Activated naive CD8-positive, alpha-beta T cell treated with anti-CD3 and anti-CD28 coated beads, Interleukin-2, amount 50 U/mL, for 24 hours (primary cell): Measurements from ENCODE around the gene EIF3M.
A peak's percentile ranks its signal among the peaks of the same experiment; 100 is the strongest.

Experiments
- ATAC-seq: fragments of 150-1000 bp; cut with Tn5 transposase; one replicate; pipeline ENCODE4 v1.10.0; 2021
- DNase-seq: peaks from one replicate; pipeline ENCODE4 v3.0.0; 2021
- H3K27ac Mint-ChIP-seq: one replicate; pipeline ENCODE4 v1.8.0; 2021; ENCODE audit warnings: mild to moderate bottlenecking, mixed read lengths
- H3K27me3 Mint-ChIP-seq: one replicate; pipeline ENCODE4 v1.8.0; 2021; ENCODE audit warnings: mixed read lengths
- H3K36me3 Mint-ChIP-seq: one replicate; pipeline ENCODE4 v1.8.0; 2021; ENCODE audit warnings: low read depth, mixed read lengths
- H3K4me1 Mint-ChIP-seq: one replicate; pipeline ENCODE4 v1.8.0; 2021; ENCODE audit warnings: mixed read lengths
- H3K4me3 Mint-ChIP-seq: one replicate; pipeline ENCODE4 v1.8.0; 2021; ENCODE audit warnings: mild to moderate bottlenecking, moderate library complexity, mixed read lengths
- H3K9me3 Mint-ChIP-seq: one replicate; pipeline ENCODE4 v1.8.0; 2021; ENCODE audit warnings: mixed read lengths

The EIF3M gene

GRCh38 chr11:32583459-32584271, at the start of gene EIF3M:
EIF3M (plus strand) TSS chr11:32583831; CDS start chr11:32583888, 57 bp downstream.
- H3K9me3 Mint-ChIP-seq, result no peaks in the 10 kb centered on the region
- ATAC-seq (peak; percentile 99), DNase-seq (peak; percentile 95)
- H3K4me1 Mint-ChIP-seq, result peaks cover 42% of the 10 kb centered on the region
- peak within 1 kb of the TSS; percentile 99 for H3K27ac Mint-ChIP-seq
- H3K27me3 Mint-ChIP-seq, result no peaks in the 10 kb centered on the region
- peak within 1 kb of the TSS; percentile 98 for H3K4me3 Mint-ChIP-seq
- H3K36me3 Mint-ChIP-seq, result peaks cover 39% of the 10 kb centered on the region

- Mint-ChIP-seq H3K4me1 (no peaks in the 10 kb centered on the region), H3K9me3 (peaks cover 5% of the 10 kb centered on the region), H3K36me3 (no peaks in the 10 kb centered on the region), H3K4me3 (no peak overlapping the region), H3K27me3 (peaks cover 8% of the 10 kb centered on the region), H3K27ac (no peak overlapping the region)
- DNase-seq, result no peak
- no peak for ATAC-seq
Observed at GRCh38 chr11:32538804-32539203, 44.8 kb upstream of the EIF3M start.

- Mint-ChIP-seq H3K9me3 (no peaks in the 10 kb centered on the region), H3K27ac (no peak overlapping the region), H3K4me3 (no peak overlapping the region), H3K27me3 (peaks cover 5% of the 10 kb centered on the region), H3K4me1 (no peaks in the 10 kb centered on the region), H3K36me3 (no peaks in the 10 kb centered on the region)
- DNase-seq (no peak), ATAC-seq (no peak)
Observed at GRCh38 chr11:32549611-32550187, 33.9 kb upstream of the EIF3M start.

DNA sequence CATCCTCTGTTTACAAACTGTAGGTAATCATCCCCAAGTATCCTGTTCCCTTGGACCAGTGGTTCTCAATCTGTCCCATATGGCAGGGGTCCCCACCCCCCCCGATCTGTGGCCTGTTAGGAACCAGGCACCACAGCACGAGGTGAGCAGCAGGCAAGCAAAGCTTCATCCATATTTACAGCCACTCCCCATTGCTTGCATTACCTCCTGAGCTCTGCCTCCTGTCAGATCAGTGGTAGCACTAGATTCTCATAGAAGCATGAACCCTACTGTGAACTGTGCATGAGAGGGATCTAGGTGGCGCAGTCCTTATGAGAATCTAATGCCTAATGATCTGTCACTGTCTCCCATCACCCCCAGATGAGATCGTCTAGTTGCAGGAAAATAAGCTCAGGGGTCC, 33.4 kb upstream of the EIF3M start:
- no peak for ATAC-seq
- Mint-ChIP-seq H3K9me3 (no peaks in the 10 kb centered on the region), H3K4me1 (no peaks in the 10 kb centered on the region), H3K27ac (no peak overlapping the region), H3K4me3 (no peak overlapping the region), H3K27me3 (peaks cover 5% of the 10 kb centered on the region), H3K36me3 (no peaks in the 10 kb centered on the region)
- no peak for DNase-seq

DNA sequence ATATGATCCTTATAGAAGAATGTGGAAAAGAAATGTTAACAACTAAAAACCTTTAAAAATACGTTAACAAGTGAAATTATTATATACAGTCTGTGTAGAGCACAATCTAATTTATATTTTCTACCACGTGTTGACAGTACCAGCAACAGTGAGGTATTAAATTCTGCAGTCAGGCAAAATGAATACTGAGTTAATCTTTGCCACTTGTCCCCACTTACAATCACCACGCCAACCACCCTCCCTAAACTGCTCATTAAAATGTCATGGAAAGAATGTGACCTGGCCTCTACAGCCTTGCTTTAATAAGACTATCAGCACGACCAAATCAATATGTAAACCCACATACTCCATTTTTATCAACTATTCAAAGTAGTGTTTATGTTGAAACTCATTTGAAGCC, 28.5 kb upstream of the EIF3M start:
- H3K27me3 Mint-ChIP-seq, result peaks cover 2% of the 10 kb centered on the region
- DNase-seq (no peak), ATAC-seq (no peak)
- H3K9me3 Mint-ChIP-seq, result no peaks in the 10 kb centered on the region
- no peaks in the 10 kb centered on the region for H3K36me3 Mint-ChIP-seq
- H3K4me1 Mint-ChIP-seq, result no peaks in the 10 kb centered on the region
- H3K4me3 Mint-ChIP-seq, result no peak overlapping the region
- H3K27ac Mint-ChIP-seq, result no peak overlapping the region

DNA sequence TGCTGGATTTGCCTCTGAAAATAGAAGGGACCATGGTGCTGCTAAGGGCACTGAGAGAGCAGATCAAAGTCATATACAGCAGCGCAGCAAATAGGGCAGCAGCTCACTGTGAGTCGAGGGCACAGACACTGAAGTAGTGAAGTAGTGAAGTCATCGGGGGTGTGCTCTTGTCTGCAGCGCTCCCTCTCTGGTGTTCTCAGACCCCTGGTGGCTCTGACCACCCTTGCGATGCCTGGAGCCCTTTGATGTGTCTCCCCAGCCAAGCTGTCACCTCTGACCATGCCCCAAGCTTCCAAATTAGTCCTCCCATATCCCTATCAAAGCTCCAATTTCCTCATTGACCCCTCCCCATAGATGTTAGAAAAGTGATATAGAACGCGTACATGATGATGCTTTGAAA, 27.7 kb upstream of the EIF3M start:
- Mint-ChIP-seq H3K27me3 (peaks cover 2% of the 10 kb centered on the region), H3K4me3 (no peak overlapping the region), H3K9me3 (no peaks in the 10 kb centered on the region), H3K4me1 (no peaks in the 10 kb centered on the region), H3K27ac (no peak overlapping the region), H3K36me3 (no peaks in the 10 kb centered on the region)
- no peak for ATAC-seq
- no peak for DNase-seq

- H3K27me3 Mint-ChIP-seq, result no peaks in the 10 kb centered on the region
- no peak for DNase-seq
- H3K4me1 Mint-ChIP-seq, result peaks cover 7% of the 10 kb centered on the region
- H3K27ac Mint-ChIP-seq, result no peak overlapping the region
- no peaks in the 10 kb centered on the region for H3K9me3 Mint-ChIP-seq
- no peaks in the 10 kb centered on the region for H3K36me3 Mint-ChIP-seq
- ATAC-seq, result no peak
- H3K4me3 Mint-ChIP-seq, result no peak overlapping the region
Observed at GRCh38 chr11:32561835-32562234, 21.8 kb upstream of the EIF3M start.

DNA sequence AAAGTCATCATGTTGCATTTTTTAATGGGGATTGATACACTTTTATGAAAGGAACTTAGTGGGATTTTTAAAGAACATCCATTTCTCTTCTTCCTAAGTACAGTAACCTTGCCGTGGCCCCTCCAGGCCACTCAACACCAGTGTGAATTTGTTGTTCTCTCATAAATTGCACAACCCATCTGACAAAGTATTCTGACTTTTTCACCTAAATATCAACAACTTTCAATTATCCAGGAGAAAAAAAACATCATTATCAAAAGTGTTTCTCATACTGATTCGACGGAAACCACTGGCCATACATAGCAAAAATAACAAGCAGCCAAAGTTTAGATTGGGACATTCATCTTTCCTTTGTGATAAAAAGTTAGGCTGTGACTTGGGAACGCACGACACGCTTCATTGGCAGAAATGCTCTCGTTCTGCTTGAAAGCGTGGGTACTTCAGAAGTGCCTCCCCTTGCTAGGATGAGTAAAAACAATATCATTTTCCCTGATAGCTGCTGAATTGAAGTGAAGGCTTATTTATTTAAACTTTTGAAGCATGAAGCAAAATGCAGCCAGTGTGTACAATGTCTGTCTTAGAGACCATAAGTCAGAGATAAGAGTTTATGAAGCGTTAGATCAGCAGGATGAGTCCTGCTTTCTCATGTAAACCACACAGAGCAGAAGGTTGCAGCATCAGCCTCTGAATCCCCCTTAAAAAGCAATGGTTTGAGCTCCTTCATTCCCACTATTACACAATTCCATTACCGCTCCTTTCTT, 20.6 kb upstream of the EIF3M start:
- Mint-ChIP-seq H3K4me1 (peaks cover 12% of the 10 kb centered on the region), H3K27me3 (no peaks in the 10 kb centered on the region), H3K4me3 (no peak overlapping the region), H3K27ac (no peak overlapping the region), H3K9me3 (no peaks in the 10 kb centered on the region), H3K36me3 (no peaks in the 10 kb centered on the region)
- DNase-seq (no peak), ATAC-seq (no peak)

DNA sequence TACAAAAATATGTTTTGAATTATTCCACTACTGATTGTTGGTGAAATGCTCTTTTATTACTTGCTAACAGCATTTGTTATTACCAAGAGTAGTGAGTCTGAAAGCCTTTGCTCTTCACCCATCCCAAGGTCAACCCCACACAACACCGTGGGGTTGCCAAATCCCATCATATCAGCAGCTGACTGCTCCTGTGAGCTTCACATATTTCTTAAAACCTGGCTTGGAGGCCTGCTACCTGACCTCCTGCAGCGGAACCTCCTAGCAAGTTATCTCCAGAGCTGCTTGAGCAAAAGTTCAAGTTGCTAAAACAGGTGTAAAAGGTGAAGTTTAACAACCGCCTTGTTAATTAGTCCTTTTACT, 20.1 kb upstream of the EIF3M start:
- no peaks in the 10 kb centered on the region for H3K9me3 Mint-ChIP-seq
- ATAC-seq, result no peak
- no peak for DNase-seq
- H3K36me3 Mint-ChIP-seq, result no peaks in the 10 kb centered on the region
- no peak overlapping the region for H3K4me3 Mint-ChIP-seq
- no peaks in the 10 kb centered on the region for H3K27me3 Mint-ChIP-seq
- no peak overlapping the region for H3K27ac Mint-ChIP-seq
- peaks cover 12% of the 10 kb centered on the region for H3K4me1 Mint-ChIP-seq

- ATAC-seq, result no peak
- Mint-ChIP-seq H3K4me3 (no peak overlapping the region), H3K4me1 (peaks cover 12% of the 10 kb centered on the region)
Observed at GRCh38 chr11:32566517-32566916, 17.1 kb upstream of the EIF3M start.

GRCh38 chr11:32567154-32567553, 16.5 kb upstream of the EIF3M start:
- peaks cover 4% of the 10 kb centered on the region for H3K27me3 Mint-ChIP-seq
- no peak overlapping the region for H3K27ac Mint-ChIP-seq
- peaks cover 12% of the 10 kb centered on the region for H3K4me1 Mint-ChIP-seq
- no peak for ATAC-seq
- H3K36me3 Mint-ChIP-seq, result no peaks in the 10 kb centered on the region
- H3K9me3 Mint-ChIP-seq, result no peaks in the 10 kb centered on the region
- H3K4me3 Mint-ChIP-seq, result no peak overlapping the region
- DNase-seq, result no peak

More at GRCh38 chr11:32566517-32566916, 17.1 kb upstream of the EIF3M start:
- no peak for DNase-seq
- H3K27me3 Mint-ChIP-seq, result peaks cover 4% of the 10 kb centered on the region
- no peak overlapping the region for H3K27ac Mint-ChIP-seq
- no peaks in the 10 kb centered on the region for H3K36me3 Mint-ChIP-seq
- no peaks in the 10 kb centered on the region for H3K9me3 Mint-ChIP-seq

DNA sequence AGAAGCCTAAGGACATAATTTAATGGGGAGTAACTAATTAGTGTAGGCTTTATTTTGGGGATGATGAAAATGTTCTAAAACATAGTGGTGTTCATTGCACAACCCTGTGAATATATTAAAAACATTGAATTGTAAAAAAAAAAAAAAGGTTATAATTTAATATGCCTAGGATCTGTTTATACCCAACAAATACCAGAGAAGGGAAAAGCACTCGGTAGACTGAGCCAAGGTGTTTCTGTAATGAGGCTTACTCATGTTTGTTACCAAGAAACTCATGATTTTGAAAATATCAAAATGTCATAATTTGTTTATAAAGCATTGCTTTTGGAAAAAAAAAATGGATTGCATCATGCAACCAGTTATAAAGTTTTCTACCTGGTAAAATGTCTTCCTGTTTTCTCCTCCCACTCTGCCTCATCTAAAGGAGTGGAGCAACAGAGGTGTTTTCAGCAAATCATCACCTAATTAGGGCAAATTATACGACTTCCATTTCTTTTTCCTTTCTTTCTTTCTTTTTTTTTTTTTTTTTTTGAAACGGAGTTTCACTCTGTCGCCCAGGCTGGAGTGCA, 14.2 kb upstream of the EIF3M start:
- Mint-ChIP-seq H3K36me3 (no peaks in the 10 kb centered on the region), H3K9me3 (no peaks in the 10 kb centered on the region), H3K4me3 (no peak overlapping the region), H3K27ac (no peak overlapping the region), H3K27me3 (peaks cover 4% of the 10 kb centered on the region), H3K4me1 (peaks cover 12% of the 10 kb centered on the region)
- ATAC-seq (no peak), DNase-seq (no peak)

GRCh38 chr11:32571039-32571438, 12.6 kb upstream of the EIF3M start:
- ATAC-seq (no peak), DNase-seq (no peak)
- peaks cover 12% of the 10 kb centered on the region for H3K4me1 Mint-ChIP-seq
- no peak overlapping the region for H3K4me3 Mint-ChIP-seq
- no peak overlapping the region for H3K27ac Mint-ChIP-seq
- H3K9me3 Mint-ChIP-seq, result no peaks in the 10 kb centered on the region
- H3K36me3 Mint-ChIP-seq, result no peaks in the 10 kb centered on the region
- H3K27me3 Mint-ChIP-seq, result peaks cover 7% of the 10 kb centered on the region

DNA sequence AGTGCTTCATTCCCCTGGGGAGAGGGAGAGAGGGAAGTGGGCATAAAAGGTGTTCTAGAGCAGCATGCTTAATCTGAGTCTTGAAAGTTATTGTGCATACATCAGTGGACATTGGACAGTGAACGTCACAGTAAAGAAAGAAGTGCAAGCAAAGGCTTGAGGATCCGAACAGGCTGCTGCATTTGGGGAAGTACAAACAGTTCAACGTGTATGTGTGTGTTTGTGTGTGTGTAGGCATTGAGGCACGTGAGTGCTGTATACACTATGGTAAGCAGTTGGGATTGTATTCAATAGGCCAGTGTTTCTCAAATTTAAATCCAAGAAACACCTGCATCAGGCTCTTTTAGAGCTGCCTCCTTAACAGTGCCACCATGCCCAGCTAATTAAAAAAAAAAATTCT, 10.4 kb upstream of the EIF3M start:
- Mint-ChIP-seq H3K27me3 (peaks cover 7% of the 10 kb centered on the region), H3K9me3 (no peaks in the 10 kb centered on the region), H3K36me3 (no peaks in the 10 kb centered on the region), H3K27ac (no peak overlapping the region), H3K4me1 (no peaks in the 10 kb centered on the region), H3K4me3 (no peak overlapping the region)
- no peak for ATAC-seq
- no peak for DNase-seq

DNA sequence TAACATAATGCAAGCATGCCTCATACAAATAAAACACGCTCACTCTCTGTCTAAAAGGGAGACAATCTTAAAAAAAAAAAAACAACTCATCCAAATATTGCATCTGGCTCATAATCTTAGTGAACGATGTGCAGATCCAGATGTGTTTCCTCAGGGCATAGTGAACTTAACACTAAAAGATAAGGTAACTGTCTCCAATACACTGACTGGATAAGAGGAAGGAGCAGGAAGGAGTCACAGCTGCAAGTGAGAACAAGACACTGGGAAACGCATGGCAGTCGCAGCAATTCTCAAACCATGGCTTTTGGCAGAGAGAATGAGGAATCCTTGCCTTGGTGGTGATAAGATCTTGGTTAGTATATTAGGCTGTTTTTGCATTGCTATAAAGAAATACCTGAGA, 9.2 kb upstream of the EIF3M start:
- H3K36me3 Mint-ChIP-seq, result no peaks in the 10 kb centered on the region
- peaks cover 7% of the 10 kb centered on the region for H3K27me3 Mint-ChIP-seq
- DNase-seq (no peak), ATAC-seq (no peak)
- H3K9me3 Mint-ChIP-seq, result no peaks in the 10 kb centered on the region
- no peaks in the 10 kb centered on the region for H3K4me1 Mint-ChIP-seq
- H3K27ac Mint-ChIP-seq, result no peak overlapping the region
- no peak overlapping the region for H3K4me3 Mint-ChIP-seq
